Measurements from ENCODE around the gene RSPH6A. TPM values are rescaled to one million over a fixed set of nuclear protein-coding genes. Genes with fewer than 3 reads are reported as not detected.

Gene RSPH6A
- total and polyA plus RNA-seq, 2 experiments from 2014 or later: not detected

- no peak overlapping the region for H3K4me3 ChIP-seq
- no peak overlapping the region for H2AFZ ChIP-seq
- no peaks in the 10 kb centered on the region for H3K9me2 ChIP-seq (replicated peaks; ENCODE audit: insufficient read depth)
- H3K79me2 ChIP-seq: no peaks in the 10 kb centered on the region
- no peaks in the 10 kb centered on the region for H4K20me1 ChIP-seq (ENCODE audit: insufficient read depth, poor library complexity, severe bottlenecking)
- no peaks in the 10 kb centered on the region for H3K9me3 ChIP-seq (ENCODE audit: low read depth)
- H3K36me3 ChIP-seq (replicated peaks; ENCODE audit: insufficient read depth, low read depth): no peaks in the 10 kb centered on the region
- DNase-seq (ENCODE audit: low spot score): no peak
- 96% methylated on average over 5 of the region's 5 CpGs for WGBS (ENCODE audit: low lambda C conversion rate, missing lambda C conversion rate)
- no peaks in the 10 kb centered on the region for H3K27me3 ChIP-seq
- TF ChIP-seq CTCF (IDR thresholded peaks at IDR 0.05; ENCODE audit: poor library complexity): no peak
- no peak for TF ChIP-seq EZH2phosphoT487 (IDR thresholded peaks at IDR 0.05; ENCODE audit: low read depth, severe bottlenecking, unreplicated experiment)
- no peak for TF ChIP-seq EZH2 (IDR thresholded peaks at IDR 0.05; ENCODE audit: borderline replicate concordance)
- H3K4me2 ChIP-seq: no peak overlapping the region
- H3K4me1 ChIP-seq (ENCODE audit: insufficient read depth): no peaks in the 10 kb centered on the region
- H3K27ac ChIP-seq: no peak overlapping the region
Measured at GRCh38 chr19:45822716-45823115, 7.6 kb upstream of the RSPH6A start.

- H2AFZ ChIP-seq: no peak overlapping the region
- H3K9me2 ChIP-seq (replicated peaks; ENCODE audit: insufficient read depth): no peaks in the 10 kb centered on the region
- H3K9me3 ChIP-seq (ENCODE audit: low read depth): no peaks in the 10 kb centered on the region
- H3K4me1 ChIP-seq (ENCODE audit: insufficient read depth): no peaks in the 10 kb centered on the region
- DNase-seq (ENCODE audit: low spot score): no peak
- H3K27ac ChIP-seq: no peak overlapping the region
- no peak overlapping the region for H3K4me2 ChIP-seq
- H4K20me1 ChIP-seq (ENCODE audit: insufficient read depth, poor library complexity, severe bottlenecking): no peaks in the 10 kb centered on the region
- no peak overlapping the region for H3K4me3 ChIP-seq
- WGBS (ENCODE audit: low lambda C conversion rate, missing lambda C conversion rate): 95% methylated on average over 10 of the region's 10 CpGs
- no peak for TF ChIP-seq EZH2phosphoT487 (IDR thresholded peaks at IDR 0.05; ENCODE audit: low read depth, severe bottlenecking, unreplicated experiment)
- no peak for TF ChIP-seq CTCF (IDR thresholded peaks at IDR 0.05; ENCODE audit: poor library complexity)
- TF ChIP-seq EZH2 (IDR thresholded peaks at IDR 0.05; ENCODE audit: borderline replicate concordance): no peak
- H3K36me3 ChIP-seq (replicated peaks; ENCODE audit: insufficient read depth, low read depth): no peaks in the 10 kb centered on the region
- no peaks in the 10 kb centered on the region for H3K79me2 ChIP-seq
- no peaks in the 10 kb centered on the region for H3K27me3 ChIP-seq
Measured at GRCh38 chr19:45821570-45821969, 6.5 kb upstream of the RSPH6A start.

GRCh38 chr19:45821103-45821521 lies 6.0 kb upstream of the RSPH6A start:
- WGBS (ENCODE audit: low lambda C conversion rate, missing lambda C conversion rate): 89% methylated on average over 8 of the region's 8 CpGs
- no peak for DNase-seq (ENCODE audit: low spot score)

More at GRCh38 chr19:45821103-45821521, 6.0 kb upstream of the RSPH6A start:
- H3K4me2 ChIP-seq: no peak overlapping the region
- no peak overlapping the region for H3K4me3 ChIP-seq
- H3K9me3 ChIP-seq (ENCODE audit: low read depth): no peaks in the 10 kb centered on the region
- H3K79me2 ChIP-seq: no peaks in the 10 kb centered on the region
- H3K36me3 ChIP-seq (replicated peaks; ENCODE audit: insufficient read depth, low read depth): no peaks in the 10 kb centered on the region
- no peak overlapping the region for H3K27ac ChIP-seq
- H2AFZ ChIP-seq: no peak overlapping the region
- no peaks in the 10 kb centered on the region for H4K20me1 ChIP-seq (ENCODE audit: insufficient read depth, poor library complexity, severe bottlenecking)
- no peak for TF ChIP-seq EZH2phosphoT487 (IDR thresholded peaks at IDR 0.05; ENCODE audit: low read depth, severe bottlenecking, unreplicated experiment)
- TF ChIP-seq CTCF (IDR thresholded peaks at IDR 0.05; ENCODE audit: poor library complexity): no peak
- TF ChIP-seq EZH2 (IDR thresholded peaks at IDR 0.05; ENCODE audit: borderline replicate concordance): no peak
- peaks cover under 1% of the 10 kb centered on the region for H3K4me1 ChIP-seq (ENCODE audit: insufficient read depth)
- H3K27me3 ChIP-seq: no peaks in the 10 kb centered on the region
- no peaks in the 10 kb centered on the region for H3K9me2 ChIP-seq (replicated peaks; ENCODE audit: insufficient read depth)

Measured in hepatocyte (in vitro differentiated cells).